ENCODE measurements around the gene SLC22A12.

SLC22A12 gene

DNA sequence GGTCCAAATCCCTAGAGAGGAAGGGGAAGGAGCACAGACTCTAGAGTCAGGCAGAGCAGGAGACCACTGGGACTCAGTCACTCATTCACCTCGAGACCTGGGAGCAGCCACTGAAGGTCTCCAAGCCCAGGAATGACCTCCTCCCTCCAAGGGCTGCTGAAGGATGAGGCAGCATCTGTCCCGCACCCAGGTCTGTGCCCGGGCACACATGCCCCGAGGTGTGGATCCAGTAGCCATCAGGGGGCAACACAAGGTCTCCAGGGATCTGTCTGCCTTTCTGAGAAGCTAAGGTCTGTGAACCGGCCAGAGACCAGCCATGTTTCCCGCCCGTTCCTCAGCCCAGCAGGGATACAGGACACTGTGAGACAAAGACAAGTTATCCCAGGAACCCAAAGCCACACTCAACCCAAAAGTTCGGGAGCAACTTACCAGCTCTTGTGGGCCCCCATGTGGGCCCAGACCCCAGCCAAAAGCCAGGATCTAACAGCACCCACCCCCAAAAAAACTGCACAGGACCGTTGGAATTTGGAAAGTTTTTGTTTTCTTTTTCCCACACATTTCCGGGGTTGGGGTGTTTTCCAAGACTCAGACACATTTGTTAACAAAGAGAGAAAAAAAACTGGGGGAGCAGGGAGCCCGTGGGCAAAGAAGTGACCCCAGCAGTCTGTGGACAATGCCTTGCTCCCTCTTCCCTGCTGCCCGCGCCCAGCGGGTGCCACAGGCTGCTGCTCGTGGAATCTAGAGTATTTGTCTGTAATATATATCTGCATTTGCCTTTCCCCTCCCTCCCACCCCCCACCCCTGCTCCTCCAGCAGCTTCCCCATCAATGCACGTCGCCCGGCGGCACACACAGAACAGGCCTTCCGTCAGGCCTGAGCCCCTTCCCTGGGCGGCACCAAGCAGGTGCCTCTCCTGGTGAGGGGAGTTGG, 14.9 kb downstream of the SLC22A12 start:
- DNase-seq, result no peak

DNA sequence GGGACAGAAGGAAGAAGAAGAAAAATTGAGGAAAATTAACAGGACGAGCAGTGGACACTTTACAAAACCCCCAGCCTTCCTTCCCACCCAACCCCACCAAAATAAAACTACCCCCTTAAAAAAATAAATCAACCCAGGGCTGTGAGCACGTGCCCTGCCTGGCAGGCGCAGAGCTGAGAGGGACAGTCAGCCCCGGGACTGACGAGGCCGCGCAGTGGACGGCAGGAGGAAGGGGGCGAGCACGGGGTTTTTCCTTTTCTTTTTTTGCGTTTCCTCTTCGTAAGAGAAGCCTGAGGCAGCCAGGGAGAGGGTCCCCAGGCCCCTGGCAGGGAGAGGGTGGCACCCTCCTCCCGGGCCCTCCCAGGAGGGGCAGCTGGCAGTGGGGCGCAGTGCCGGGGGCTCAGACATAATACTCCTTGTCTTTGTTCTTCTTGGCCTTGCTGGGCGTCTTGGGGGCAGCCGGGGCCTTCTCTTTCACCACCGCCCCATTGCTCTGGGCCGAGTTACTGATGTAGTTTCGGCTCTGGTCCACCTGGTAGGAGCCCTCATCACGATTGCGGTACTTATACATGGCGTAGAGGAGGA, 15.9 kb downstream of the SLC22A12 start:
- DNase-seq, result no peak

DNA sequence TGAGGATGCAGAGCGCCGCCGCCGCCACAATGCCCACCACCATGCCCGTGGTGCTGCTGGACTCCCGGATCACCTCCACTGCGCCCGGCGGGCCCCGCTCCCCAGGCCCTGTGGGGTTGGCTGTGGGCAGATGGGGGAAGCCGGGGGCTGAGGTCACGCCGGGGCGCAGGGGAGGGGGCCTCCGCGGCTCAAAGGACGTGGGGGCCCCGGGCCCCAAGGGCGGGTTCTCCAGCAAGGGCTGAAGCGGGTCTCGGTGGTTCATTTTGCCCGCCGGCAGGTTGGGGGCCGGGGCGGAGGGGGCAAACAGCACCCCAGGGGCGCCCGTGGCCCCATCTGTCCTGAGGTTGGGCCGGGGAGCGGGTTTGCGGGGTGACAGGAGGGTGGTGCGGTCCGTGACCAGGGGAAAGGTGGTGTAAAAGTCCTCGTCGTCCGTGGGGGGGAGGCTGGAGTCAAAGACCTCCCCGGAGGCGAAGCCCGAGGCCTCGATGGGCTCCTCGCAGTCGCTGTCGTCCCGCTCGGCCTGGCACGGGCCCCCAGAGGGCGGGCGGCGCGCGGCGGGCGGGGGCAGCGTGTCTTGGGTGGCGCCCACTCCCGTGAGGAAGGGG, 16.5 kb downstream of the SLC22A12 start:
- DNase-seq, result no peak

DNA sequence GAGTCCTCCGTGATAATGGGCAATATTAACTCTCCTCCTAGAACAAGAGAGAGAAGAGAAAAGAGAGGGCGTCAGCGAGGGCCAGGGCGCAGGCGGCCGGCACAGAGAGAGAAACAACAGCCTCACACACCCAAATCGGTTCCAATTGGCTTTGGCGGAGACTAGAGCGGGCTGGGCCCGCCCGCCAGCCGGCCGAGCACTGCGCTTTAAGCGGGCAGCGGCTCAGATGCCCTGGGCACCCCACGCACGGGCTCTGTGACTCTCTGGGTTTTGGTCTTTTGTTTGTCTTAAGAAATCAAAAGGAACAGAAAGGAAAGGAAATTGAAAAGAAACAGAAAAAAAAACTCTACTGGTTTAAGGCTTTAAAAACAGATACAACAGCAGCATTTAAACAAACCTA, 17.0 kb downstream of the SLC22A12 start:
- no peak for DNase-seq

DNA sequence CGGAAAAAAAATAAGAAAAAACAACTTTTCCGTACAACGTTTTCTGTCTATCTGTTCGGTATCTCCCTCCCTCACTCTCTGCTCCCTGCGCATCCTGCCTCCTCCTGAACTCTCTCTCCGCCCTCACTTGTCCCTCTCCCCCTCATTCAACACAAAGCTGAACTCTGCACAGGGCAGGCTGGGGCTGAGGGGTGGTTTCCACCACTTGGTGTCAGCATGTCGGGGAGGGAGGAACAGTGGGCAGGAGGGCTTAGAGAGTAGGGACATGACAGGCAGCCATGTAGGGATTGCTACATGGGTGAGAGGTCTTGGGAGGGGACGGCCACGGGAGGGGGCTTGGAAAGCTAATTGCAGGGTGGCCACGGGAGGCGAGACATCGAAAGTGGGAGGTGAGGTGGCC, 17.6 kb downstream of the SLC22A12 start:
- no peak for DNase-seq

DNA sequence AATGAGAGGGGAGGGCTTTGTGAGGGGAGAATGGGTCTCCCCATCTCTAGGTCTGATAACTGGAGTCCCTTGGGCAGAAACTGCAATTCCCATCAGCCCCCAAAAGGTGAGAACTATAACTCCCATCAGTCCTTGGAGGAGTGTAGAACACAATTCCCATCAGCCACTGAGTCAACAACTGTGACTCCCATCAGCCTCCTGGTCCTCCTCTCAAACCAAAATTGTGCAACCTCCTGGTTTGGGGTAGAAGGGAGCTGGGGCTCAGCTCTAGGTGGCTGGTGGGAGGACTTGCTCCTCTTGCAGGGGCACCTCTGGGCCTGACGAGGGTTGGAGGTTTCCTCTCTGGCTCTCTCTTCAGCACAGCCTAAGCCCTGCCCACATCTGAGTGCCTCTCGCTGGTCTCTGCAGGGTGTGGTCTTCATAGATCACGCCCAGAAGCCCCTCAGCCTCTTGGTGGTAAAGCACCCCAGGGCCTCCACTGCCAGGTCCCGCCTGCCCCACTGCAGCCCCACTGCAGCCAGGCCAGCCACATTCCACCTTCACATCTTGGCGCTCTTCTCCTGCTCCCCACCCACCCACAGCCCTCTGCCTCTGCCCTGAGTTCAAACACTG, 18.5 kb downstream of the SLC22A12 start:
- no peak for DNase-seq

DNA sequence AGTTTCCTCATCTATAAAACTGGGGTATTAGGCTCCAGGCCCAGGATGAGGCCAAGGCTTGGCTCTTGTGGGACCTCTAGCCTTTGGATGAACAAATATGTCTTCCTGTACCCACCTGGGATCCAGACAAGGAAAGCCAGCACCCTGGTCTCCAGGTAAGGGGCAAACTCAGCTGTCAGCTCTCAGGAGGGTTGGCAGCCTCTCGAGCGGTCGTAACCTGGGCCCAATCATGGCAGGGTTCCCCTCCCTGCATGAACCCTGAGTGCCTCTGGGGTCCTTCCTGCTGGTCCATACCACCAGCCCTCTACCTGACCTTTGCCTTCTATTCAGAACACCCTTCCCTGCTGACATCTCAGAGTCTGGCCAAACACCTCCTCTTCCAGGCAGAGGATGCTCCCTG, 19.6 kb downstream of the SLC22A12 start:
- DNase-seq, result no peak

DNA sequence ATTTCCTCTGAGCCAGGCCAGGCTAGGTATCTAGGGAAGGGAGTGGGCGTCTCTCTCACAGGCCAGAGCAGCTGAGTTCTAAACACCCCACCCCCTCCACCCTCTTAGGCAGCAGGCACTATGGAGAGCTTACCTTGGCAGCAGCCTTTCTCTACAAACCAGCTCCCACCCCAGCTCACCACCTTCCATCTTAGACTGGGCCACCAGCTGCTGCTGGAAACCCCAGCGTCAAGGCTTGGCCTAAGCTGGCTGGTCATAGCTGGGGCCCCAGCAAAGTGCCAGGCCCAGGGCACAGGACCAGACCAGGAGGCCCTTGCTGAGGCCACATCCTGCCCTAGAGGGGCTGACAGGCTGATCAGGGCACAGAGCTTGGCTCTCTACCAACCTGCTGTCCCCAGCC, 20.2 kb downstream of the SLC22A12 start:
- DNase-seq, result no peak

DNA sequence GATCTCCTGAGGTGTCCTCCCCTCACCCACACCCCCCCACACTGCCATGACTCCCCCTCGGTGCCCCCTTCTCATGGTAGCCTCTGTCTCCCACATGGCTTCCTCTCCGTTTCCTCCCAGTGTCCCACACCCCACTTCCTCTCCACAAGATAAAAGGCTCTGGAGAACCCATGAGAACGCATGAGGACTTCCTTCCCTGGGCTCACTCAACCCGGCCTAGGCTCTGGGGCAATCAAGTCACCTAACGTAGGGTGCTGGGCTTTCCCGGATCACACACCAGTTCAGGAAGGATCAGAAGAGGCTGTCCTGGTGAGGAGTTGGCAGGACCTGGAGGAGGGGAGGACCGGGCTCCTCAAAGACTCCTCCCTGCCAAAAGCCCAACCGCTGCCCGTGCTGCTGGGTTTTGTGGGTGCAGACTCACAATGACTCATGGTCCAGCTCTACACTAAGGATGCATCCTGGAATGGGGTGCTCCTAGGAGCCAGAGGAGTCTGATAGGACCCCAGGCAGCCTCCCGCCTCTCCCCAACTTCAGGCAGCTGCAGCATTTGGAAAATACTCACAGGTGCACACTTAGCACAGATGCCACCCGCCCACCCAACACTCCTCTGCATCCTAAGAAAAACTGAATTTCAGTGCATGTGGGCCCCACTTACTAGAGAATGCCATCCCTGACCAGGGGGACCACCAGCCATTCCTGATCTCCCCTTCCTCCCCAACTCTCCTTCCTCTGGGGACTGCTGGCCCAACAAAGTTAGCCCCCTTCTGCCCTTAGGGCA, 21.0 kb downstream of the SLC22A12 start:
- no peak for DNase-seq

DNA sequence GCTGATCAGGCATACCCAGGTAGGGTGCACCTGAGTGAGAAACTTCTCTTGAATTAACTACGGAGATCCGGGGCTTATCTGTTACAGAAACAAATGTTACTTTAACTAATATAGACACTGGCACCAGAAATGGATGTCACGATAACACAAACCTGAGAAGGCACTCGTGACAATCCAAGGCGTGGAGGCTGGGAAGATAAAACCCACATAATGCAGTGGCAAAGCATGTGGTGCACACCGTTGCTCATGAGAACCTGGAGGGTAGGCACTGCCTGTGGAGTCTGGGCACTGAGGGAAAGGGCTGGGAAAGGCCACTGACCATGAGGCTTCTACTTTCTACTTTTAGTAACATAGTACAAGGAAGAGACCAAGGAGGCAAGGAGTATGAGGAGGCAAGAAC, 22.6 kb downstream of the SLC22A12 start:
- DNase-seq, result no peak

DNA sequence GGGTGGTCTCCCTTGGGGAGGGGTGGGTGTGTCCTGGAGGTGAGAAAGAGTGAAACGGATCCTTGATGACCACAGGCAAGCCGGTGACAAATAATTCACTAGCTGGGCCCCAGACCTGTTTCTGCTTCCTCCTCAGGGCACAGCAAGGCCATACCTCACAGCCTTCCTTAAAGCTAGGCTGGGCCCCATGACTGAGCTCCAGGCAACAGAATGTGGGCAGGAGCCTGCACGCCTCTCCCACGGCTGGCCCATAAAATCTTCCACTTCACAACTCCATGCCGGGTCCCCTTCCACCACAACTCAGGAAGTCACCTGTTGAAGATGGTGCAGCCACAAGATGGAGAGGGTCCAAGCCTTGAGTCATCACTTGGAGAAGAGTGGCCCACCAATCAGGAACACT, 23.9 kb downstream of the SLC22A12 start:
- DNase-seq, result no peak

DNA sequence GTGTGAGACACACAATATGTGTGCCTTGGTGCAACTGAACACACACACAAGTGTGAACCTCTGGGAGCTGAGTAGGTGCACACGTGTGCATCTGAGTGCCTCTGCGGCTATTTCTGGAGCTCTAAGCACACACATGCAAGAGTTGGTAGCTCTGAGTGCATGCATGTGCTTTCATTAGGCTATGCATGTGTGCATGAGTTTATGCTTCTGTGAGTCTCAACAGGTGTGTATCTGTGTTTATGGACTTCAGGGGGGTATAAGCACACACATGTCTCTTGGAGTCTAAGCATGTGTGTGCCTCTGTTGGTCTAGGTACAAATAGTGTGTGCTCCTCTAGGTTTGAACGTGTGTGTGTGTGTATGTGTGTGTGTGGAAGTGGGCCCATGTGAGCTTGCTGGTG, 25.8 kb downstream of the SLC22A12 start:
- DNase-seq, result no peak

DNA sequence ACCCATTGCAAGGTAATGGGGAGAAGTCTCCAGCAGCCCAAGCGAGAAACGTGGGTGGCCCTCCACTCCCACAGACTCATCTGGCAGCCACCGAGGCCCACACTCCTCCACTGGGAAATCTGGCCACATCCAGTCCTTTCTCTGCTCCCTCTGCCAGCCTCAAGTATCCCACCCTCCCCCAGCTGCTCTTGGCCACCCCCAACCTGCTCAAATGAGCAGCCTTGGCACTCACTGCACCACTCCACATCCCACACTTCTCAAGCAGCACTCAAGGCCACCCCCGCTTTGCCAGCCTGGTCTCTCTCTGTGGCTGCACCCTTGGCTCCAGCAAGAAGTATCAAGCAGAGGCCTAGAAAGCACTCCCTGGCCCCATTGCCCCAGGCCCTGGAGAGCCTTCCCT, 28.2 kb downstream of the SLC22A12 start:
- no peak for DNase-seq

DNA sequence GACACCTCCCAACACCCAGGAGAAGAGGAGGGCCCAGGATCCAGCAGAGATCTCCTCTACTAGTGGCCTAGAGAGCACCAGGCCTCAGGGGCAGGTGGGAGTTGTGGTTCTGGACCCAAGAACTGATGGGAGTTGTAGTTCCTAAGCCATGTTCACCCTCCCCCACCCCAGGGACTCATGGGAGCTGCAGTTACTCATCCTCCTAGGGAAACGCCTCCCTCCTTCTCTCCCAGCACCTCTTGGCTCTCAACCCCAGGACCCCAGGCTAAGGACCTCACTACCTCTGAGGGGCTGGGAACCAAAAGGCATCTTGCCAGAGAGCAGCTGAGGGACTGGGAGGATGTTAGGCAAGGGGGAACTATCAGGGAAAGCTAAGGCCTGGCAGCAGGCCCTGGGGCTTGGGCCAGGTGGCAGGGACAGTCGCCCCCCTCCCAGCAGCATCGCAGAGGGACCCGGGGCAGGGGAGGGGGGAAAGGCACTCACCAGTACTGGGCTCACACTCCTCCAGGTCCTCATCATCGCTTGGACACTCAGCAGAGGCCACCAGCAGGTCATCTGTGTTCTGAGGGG, 28.9 kb downstream of the SLC22A12 start:
- no peak for DNase-seq

DNA sequence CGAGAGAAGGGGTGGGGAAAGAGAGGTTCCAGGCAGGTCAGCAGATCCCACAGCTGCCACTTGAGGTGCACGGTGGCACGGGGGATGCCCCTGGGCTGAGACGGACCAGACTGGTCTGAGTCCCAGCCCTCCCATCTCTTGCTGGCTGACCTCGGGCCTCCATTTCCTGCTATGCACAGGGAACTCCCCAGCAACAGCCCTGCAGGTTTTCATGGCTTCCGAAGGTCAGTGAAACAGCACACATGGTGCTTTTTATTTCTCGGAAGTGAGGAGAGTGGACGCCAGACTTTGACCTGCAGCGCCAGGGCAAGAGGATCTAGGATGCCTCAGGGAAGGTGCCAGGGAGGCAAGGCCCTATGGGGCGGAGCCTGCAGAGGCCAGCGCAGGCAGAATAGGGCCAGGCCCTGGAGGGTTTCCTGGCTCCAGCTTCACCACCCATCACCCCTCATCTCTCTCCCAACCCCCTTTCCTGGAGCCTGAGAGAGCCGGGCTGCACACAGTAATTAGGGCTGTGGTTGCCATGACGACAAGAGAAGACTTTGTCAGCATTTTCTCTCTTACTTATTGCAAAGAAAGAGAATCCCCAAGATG, 29.5 kb downstream of the SLC22A12 start:
- peak; percentile 14 for DNase-seq

DNA sequence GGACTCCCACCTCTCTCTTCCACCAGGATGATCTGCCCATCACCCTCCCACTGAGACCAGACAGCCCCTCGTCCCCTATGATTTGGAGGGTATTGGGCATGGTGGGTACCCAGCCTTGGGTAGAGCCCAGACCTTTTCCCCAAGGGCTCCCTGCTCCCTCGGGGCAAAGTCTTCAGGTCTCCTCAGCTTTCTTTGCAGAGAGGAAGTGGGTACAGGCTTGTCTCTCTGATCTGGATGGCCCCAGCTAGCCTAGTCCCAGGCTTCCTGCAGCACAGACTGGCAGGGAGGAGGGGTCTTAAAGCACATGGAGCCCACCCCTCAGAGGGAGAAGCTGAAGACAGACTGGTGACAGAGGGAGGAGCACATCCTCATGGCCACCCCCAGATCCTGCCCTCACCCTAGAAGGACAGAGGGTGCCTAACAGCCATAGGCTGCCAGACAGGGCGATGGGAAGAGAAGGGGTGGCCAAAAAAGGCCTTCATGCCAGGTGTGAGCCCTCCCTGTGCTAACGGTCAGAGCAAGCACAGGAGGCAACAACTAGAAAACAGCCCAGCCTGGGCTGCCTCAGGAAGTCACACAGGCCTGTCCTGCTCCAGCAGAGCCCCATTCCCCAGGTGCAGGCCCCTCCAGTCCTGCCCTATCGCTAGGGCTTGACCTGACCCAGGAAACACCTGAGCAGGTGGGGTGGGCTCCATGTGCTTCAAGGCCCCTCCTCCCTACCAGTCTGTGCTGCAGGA, 30.4 kb downstream of the SLC22A12 start:
- no peak for DNase-seq

DNA sequence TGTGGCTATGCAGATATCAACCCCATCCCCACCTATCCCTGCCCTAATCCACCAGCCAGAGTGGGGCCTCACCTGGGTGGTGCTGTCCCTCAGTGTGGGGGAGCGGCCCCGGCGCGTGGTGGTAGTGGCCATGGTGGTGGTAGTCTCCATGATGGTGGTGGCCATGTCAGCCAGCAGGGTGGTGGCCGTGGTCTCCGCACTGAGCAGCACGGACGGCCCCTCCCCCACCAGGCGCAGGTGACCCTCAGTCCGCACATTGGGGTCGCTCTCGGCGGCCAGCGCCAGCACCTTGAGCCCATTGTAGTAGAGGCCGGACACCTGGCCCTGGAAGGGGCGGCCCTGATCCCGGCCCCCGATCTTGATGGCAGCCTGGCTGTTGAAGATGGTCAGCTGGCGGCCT, 31.7 kb downstream of the SLC22A12 start:
- no peak for DNase-seq

DNA sequence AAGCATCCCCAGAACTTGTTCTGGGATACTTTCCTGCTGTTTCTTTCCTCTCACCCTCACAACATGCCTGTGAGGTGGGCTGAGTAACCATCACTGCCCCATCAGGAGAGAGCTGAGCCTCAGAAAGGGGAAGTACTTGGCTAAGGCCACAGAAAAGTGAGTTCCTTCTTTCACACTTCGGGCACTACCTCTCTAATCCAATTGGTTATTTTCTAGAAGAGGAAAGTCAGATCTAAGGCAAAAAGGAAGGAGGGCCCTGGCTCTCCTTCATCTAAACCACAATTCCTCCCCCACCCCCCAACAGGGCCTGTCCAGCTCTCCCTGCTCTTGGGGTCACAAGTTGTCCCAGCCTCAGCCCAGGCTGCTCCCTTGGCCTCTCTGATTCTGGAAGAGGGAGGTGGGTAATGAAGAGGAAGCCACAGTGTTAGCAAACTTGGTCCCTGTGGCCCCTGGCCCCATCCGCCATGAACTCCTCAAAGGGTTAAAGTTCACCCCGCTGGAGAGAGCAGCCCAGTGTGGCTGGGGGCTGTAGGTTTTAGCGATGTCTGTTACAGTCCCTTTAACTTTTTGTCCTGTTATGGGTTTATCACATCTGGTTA, 34.0 kb downstream of the SLC22A12 start:
- no peak for DNase-seq

DNA sequence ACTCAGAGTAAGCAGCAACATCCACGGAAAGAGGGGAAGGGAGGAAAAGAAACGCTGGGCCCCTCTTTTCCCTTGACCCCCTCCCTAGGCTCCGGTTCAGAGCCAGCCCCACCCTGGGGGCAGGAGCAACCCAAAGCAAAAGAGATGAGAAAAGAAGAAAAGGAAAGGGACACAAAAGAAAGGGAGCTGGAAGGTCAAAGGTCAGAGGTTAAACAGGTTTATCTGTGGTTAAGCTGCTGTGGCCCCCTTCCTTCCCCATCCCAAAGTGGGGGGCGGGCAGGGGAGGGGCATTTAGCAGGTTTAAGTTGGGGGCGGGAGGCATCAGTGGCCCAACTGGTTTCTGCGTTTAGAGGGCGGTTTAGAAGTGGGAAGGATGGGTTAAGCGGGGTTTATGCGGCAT, 35.6 kb downstream of the SLC22A12 start:
- DNase-seq, result no peak

DNA sequence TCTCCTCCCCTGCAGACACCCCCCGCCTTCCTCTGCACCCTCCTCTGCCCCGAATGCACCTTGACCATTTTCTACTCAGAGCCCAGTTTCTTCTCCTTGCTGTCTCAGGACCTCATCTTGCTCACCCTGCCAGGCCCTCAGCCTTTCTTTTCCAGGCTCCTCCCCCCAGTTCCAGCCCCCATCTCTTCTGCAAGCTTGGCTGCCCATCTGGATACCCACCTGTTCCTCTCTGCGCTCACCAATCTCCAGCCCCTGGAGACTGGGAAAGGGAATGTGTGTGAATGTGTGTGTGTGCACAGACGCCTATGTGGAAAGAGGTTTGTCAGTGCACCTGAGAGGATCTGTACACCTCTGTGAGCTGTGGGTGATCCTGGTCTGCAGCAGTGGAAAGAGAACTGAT, 36.4 kb downstream of the SLC22A12 start:
- DNase-seq, result no peak

DNA sequence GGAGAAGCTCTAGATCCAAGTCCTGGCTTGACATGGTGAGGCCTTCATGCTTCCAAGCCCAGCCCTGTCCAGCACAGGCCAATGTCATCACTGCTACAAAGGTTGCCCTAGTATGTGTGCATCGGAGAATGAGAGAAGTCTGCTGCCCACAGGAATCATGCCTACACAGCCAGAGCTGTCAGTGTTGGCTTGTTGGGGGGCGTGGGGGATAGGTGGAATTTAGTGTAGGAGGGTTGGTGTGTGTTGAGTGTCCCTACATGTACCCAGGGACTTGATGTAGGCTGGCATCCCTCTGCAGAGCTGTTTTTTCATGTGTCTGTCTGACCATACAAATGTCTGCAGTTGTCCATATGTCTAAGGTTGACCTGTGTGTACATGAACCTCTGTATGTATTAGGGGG, 37.6 kb downstream of the SLC22A12 start:
- DNase-seq, result no peak
